GM12874 (cell line): ENCODE measurements around the gene SBNO2.

Experiments used
- TF ChIP-seq, protein P1 (sequence below): IDR thresholded peaks from 2 replicates; pipeline ENCODE4 v1.5.1; 2011; ENCODE audit warnings: low read depth, mild to moderate bottlenecking, control low read depth, low read length, moderate library complexity; ENCODE audit not compliant: insufficient read depth

Gene SBNO2

DNA sequence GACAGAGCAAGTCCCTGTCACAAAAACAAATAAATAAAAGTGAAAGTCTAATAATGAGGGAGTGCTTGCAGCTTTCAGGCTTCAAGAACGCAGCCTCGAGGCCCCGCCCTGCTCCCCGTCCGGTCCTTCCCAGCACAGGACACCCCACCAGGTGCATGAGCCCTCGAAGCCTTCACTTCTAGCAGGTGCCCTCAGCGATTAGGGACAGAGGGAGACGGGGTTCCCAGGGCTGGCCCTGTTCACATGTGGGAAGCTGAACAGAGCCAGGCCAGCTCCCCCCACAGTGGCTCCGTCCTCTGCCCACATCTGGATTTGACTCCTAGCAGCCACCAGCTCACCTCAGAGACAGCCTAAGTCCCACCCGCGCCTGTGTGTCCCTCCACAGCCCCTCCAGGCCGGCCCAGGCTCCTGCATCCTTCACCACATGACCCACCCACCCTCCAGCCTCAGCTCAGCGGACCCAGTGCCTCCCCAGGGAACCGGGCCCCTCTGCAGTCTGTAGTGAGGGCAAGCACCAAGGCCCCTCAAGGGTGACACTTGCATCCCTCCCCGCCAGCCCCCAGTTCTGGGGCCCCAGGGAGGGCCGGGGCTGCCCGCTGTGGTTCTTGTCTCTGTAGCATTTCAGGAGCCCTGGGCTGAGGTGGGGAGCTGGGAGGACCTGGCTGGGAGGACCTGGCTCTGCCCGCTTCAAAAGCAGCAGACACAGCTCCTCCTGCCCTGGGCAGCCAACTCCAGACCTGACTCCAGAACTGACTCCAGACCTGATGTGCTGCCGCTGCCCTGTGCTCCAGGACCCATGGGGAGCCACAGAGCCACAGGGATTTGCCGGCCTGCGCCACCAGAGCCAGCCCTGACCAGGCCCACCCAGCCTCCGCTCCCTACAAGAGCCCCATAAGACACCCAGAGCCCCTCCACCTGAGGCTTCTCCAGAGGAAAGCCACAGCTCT is 43.0 kb downstream of the SBNO2 start:
- TF ChIP-seq, protein P1, sequence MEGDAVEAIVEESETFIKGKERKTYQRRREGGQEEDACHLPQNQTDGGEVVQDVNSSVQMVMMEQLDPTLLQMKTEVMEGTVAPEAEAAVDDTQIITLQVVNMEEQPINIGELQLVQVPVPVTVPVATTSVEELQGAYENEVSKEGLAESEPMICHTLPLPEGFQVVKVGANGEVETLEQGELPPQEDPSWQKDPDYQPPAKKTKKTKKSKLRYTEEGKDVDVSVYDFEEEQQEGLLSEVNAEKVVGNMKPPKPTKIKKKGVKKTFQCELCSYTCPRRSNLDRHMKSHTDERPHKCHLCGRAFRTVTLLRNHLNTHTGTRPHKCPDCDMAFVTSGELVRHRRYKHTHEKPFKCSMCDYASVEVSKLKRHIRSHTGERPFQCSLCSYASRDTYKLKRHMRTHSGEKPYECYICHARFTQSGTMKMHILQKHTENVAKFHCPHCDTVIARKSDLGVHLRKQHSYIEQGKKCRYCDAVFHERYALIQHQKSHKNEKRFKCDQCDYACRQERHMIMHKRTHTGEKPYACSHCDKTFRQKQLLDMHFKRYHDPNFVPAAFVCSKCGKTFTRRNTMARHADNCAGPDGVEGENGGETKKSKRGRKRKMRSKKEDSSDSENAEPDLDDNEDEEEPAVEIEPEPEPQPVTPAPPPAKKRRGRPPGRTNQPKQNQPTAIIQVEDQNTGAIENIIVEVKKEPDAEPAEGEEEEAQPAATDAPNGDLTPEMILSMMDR, result no peak

DNA sequence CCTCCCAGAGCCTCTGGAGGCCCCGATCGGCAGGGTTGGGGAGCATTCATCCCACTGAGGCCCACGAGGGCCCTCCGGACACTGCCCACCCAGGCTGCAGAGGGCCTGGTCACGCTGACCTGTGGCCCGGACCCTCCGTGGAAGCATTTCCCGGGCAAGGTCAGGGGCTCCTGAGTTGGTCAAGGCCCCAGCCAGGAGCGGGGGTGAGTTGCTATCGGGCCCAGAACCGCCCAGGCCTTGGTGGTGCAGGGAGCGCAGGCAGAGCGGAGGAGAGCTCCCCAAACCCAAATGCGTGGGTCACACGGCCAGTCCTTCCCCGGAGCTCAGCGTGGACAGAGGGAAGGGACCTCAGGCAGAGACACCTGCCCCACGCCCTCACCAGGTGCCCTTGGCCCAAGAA is 44.5 kb downstream of the SBNO2 start:
- TF ChIP-seq, protein P1, result no peak

DNA sequence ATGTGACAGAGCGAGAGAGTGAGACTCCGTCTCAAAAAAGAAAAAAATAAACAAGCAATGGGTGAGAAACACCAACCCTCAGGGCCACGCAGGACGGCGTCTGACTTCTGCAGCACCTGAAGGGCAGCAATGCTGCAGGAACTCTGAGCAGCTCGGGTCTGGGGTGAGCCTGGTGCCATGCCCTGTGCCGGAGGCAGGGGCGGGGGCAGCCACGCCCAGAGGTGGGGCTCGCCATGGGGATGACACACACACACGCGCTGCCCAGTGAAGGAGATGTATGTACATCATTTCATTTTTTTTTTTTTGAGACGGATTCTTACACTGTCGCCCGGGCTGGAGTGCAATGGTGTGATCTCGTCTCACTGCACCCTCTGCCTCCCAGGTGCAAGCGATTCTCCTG is 46.0 kb downstream of the SBNO2 start:
- TF ChIP-seq, protein P1, result no peak

DNA sequence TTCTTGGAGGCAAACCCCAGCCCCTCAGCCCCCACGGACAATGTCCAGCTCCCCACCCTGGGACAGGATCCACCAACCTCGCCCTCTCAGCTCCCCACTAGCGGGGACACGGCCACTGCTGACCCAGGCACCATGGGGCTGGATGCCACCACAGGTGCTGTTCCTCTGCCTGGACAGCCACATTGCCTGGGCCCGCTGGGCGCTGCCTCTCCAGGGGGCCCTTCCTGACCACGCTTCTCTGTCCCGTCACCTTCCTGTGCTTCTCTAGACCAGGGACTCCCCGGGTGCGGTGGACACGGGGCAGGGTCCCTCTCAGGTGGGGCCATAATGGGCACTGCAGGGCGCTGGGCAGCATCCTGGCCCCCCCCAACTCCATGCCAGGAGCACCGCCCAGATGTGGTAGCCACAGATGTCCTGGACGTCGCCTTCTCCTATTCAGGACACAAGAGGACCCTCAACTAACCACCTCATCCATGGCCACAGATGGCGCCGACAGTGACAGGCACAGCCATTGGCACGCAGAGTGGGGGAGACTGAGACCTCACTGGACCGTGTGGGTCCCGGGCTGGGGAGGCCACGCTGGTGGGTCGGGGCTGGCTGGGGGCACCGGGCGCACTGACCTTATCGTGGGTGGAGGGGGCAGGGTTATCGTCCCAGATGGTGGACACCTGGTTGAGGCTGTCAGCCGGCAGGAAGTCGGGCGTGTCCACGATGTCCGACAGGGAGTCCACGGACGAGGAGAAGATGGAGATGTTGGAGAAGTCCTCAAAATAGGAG is 46.9 kb downstream of the SBNO2 start:
- TF ChIP-seq, protein P1, result no peak

DNA sequence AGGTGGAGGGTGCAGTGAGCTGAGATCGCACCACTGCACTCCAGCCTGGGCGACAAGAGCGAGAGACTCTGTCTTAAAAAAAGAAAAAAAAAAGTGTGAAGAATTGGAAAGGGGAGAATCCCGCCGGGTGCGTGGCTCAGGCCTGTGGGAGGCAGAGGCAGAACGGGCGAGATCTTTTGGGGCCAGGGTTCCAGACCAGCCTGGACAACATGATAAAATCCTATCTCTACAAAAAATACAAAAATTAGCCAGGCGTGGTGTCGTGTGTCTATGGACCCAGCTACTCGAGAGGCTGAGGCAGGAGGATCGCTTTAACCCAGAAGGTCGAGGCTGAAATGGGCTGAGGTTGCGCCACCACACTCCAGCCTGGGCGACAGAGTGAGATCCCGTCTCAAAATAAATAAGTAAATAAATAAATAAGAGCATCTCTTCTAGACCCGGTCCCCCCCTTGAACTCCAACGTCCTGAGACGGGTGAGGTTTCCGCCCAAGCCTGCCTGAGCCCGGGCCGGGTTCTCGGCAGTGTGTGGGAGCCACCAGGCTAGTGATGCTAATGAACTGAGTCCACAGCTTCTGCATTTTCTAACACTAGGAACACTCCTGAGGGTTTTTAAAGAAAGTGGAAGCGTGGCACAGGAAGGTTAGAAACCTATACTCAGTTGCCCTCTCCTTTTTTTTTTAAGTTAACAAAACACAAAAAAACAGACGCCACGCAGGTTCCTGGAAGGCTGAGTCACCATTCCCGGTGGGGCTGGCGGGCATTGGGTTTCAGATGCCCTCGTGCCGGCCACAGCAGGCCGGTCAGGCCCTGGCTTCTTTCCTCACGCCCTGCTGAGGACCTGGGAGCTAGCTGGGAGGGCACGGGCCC is 48.2 kb downstream of the SBNO2 start:
- TF ChIP-seq, protein P1, result no peak

DNA sequence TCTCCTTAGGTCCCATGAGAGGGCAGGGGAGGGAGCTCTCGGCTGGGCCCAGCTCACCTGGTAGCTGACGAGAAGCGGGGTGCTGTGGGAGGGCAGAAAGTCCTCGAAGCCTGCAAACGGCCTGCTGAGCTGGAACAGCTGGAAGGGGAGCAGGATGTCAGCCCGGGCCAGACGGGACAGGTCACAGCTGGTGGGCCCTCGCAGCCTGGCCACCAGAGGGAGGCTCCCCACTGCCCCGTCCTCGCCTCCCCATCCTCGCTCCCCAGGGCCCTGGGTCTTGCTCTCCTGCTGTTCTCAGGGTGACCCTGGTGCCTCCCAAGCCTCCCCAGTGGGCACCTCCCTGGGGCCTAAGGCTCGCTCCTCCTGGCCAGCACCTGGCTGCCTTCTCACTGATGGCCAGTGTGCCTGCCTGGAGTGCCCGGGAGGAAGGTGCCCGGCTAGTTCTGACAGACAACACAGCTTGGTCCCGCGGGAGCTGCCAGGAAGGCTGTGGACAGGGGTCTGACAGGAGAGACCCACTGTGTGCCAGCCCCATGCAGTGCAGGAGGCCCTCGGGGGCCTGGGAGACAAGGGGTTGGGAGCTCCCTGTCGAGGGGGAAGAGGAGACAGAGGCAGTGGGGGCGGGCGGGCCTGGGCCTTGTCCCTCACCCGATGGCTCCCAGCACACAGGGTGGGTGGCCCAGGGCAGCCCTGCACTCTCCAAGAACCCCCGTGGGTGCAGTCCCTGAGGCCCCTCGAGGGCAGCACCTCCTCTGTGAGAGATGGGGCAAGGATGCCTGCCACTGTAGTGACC is 50.0 kb downstream of the SBNO2 start:
- TF ChIP-seq, protein P1, result no peak
